C4-2B (cell line): Measurements from ENCODE around the gene CDK13.

Source experiments
- H3K27ac ChIP-seq: fragments of 450-650 bp; 2 replicates; pipeline ENCODE4 v1.5.1; 2017
- ZFX ChIP-seq: fragments of 450-650 bp; IDR thresholded peaks from 2 replicates; pipeline ENCODE4 v1.6.1; 2017
- TF ChIP-seq, protein P1 (sequence below): fragments of 450-650 bp; conservative IDR thresholded peaks from 2 replicates; pipeline ENCODE4 v1.5.1; 2017; ENCODE audit warnings: mild to moderate bottlenecking

The CDK13 gene

GRCh38 chr7:39919646-39920045, 30.4 kb upstream of the CDK13 start:
- TF ChIP-seq, protein P1, sequence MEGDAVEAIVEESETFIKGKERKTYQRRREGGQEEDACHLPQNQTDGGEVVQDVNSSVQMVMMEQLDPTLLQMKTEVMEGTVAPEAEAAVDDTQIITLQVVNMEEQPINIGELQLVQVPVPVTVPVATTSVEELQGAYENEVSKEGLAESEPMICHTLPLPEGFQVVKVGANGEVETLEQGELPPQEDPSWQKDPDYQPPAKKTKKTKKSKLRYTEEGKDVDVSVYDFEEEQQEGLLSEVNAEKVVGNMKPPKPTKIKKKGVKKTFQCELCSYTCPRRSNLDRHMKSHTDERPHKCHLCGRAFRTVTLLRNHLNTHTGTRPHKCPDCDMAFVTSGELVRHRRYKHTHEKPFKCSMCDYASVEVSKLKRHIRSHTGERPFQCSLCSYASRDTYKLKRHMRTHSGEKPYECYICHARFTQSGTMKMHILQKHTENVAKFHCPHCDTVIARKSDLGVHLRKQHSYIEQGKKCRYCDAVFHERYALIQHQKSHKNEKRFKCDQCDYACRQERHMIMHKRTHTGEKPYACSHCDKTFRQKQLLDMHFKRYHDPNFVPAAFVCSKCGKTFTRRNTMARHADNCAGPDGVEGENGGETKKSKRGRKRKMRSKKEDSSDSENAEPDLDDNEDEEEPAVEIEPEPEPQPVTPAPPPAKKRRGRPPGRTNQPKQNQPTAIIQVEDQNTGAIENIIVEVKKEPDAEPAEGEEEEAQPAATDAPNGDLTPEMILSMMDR: no peak
- no peak for TF ChIP-seq ZFX
- H3K27ac ChIP-seq: no peak overlapping the region

DNA sequence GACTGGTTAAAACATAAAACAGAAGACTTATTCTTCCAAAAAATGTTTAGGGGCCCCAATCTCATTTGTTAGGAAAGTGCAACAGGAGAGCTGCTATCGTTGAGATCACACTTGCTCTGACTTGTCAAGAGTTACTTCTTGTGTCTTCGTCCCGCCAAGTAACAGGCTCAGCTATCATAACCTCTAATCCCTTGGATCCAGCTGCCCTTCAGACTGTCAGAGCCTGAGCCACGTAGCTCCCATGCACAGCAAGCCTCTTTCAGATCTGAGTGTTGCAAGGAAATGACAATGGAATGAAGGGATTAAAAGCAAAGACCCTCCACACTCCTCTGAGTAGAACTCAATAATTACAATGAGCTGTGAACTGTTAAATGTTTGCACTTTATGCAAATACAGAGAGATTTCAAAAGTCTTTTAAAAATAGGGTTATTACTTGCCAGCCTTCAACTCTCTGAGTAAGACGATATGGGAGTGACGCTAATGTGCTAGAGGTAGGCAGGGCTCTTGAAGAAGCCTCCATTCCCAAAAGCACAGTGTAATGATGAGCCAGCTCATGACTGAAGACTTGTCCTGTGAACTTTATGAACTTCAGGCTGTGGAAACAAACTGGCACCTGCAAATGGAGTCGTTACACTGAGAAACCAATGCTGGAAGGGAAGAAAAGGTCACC, 28.4 kb upstream of the CDK13 start:
- H3K27ac ChIP-seq: no peak overlapping the region
- TF ChIP-seq, protein P1: no peak
- no peak for TF ChIP-seq ZFX

DNA sequence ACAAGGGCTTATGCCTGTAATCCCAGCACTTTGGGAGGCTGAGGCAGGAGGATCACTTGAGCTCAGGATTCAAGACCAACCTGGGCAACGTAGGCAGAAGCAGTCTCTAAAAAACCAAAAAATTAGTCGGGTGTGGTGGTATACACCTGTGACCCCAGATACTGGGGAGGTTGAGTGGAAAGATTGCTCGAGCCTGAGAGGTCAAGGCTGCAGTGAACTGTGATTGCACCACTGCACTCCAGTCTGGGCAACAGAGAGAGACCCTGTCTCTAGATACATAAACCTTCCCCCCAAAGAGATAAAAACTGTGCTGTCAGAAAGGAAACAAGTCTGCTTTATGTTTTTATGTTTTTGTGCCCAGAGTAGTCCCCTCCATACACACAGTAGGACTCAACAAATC, 27.5 kb upstream of the CDK13 start:
- TF ChIP-seq ZFX: no peak
- TF ChIP-seq, protein P1: no peak
- H3K27ac ChIP-seq: no peak overlapping the region

- no peak for TF ChIP-seq ZFX
- TF ChIP-seq, protein P1: no peak
- H3K27ac ChIP-seq: no peak overlapping the region
Measured at GRCh38 chr7:39923091-39923490, 27.0 kb upstream of the CDK13 start.

- no peak overlapping the region for H3K27ac ChIP-seq
- TF ChIP-seq, protein P1: no peak
- no peak for TF ChIP-seq ZFX
Measured at GRCh38 chr7:39924122-39924521, 25.9 kb upstream of the CDK13 start.

DNA sequence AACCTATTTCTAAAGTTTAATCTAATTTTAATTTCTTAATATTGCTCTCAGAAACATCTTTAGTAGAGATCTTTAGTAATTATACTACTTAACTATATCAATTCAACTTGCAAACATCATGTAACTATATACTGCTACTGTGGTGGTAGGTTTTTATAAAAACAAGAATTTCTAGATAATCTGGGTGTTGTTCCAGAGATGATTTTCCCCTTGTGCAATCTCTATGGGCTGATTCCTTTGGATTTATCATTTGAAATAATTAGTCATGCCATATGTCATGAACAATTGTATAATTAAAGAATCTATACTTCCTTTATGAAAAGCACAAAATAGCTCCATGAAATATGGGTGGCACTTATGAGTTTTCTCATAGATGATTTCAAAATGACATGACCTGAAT, 23.9 kb upstream of the CDK13 start:
- TF ChIP-seq, protein P1: no peak
- no peak for TF ChIP-seq ZFX
- no peak overlapping the region for H3K27ac ChIP-seq

DNA sequence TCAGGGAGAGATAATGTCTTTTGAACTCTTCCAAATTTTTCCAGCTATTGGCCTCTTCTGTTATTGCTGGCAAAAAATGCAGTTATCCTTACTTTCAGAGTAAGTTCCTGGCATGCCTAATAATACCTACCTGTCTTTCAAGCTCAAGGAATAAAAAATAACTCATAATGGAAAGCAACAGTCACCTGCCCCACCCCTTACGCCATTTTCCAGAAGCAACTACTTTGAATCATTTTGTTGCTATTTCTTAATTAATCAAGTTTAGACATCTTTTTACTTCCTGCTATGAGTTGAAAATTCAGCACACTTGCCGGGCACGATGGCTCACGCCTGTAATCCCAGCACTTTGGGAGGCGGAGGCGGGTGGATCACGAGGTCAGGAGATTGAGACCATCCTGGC, 23.0 kb upstream of the CDK13 start:
- H3K27ac ChIP-seq: no peak overlapping the region
- TF ChIP-seq ZFX: no peak
- TF ChIP-seq, protein P1: no peak
